PC-9 (cell line): ENCODE data around the gene GDPD5. TPM values are rescaled to one million over a fixed set of nuclear protein-coding genes. Genes with fewer than 3 reads are reported as not detected.

Experiments used
- BruUV-seq: library from RNA; stranded (reverse); fragments of 400-500 nt; replicated peaks from 2 replicates; lab custom pipeline; 2021; lab: Mats Ljungman, UMichigan
- CTCF ChIA-PET: fragments of 300-600 bp; sonication (Branson Sonifier 250); formaldehyde crosslinking; loops from one replicate; lab custom pipeline; 2022; ENCODE audit warnings: antibody characterized with exemption; lab: Charles Lee
- POLR2A ChIA-PET: fragments of 300-600 bp; sonication (Branson Sonifier 250); formaldehyde crosslinking; loops from one replicate; lab custom pipeline; 2022; ENCODE audit warnings: antibody characterized with exemption; ENCODE audit not compliant: unreplicated experiment; lab: Charles Lee
- DNase-seq, 2 experiments: peaks; one replicate each; pipeline versions ENCODE4 v3.0.0 to v3.0.0-alpha.2; 2015 to 2022; ENCODE audit warnings: mixed read lengths in 1 of 2
- H2AFZ ChIP-seq: fragments of 200-600 bp; sonication (generic); 2 replicates; pipeline ENCODE4 v1.8.1; 2017; ENCODE audit warnings: antibody characterized with exemption
- H3F3A ChIP-seq: fragments of 200-600 bp; sonication (generic); 2 replicates; pipeline ENCODE4 v1.8.1; 2017; ENCODE audit warnings: antibody characterized with exemption, mild to moderate bottlenecking, low read depth; ENCODE audit not compliant: insufficient read depth
- H3K27ac ChIP-seq: fragments of 200-600 bp; sonication (generic); 2 replicates; pipeline ENCODE4 v1.6.1; 2016; ENCODE audit warnings: mixed run types
- H3K27me3 ChIP-seq: fragments of 200-600 bp; sonication (generic); 2 replicates; pipeline ENCODE4 v1.6.1; 2016; ENCODE audit warnings: low read depth, mixed run types; ENCODE audit not compliant: insufficient read depth
- H3K36me3 ChIP-seq: fragments of 200-600 bp; sonication (generic); 2 replicates; pipeline ENCODE4 v1.6.1; 2016; ENCODE audit warnings: low read depth, mixed run types
- H3K4me1 ChIP-seq: fragments of 200-600 bp; sonication (generic); replicated peaks from 2 replicates; pipeline ENCODE4 v1.6.1; 2016; ENCODE audit warnings: mixed run types; ENCODE audit not compliant: insufficient read depth
- H3K4me2 ChIP-seq: fragments of 200-600 bp; sonication (generic); 2 replicates; pipeline ENCODE4 v1.6.1; 2017; ENCODE audit warnings: mixed run types
- H3K4me3 ChIP-seq: fragments of 200-600 bp; sonication (generic); 2 replicates; pipeline ENCODE4 v1.6.1; 2016; ENCODE audit warnings: mixed run types
- H3K79me2 ChIP-seq: fragments of 200-600 bp; sonication (generic); 2 replicates; pipeline ENCODE4 v1.6.1; 2017; ENCODE audit warnings: low read depth, mixed run types
- H3K9me2 ChIP-seq: fragments of 200-600 bp; sonication (generic); 2 replicates; pipeline ENCODE4 v1.8.1; 2017; ENCODE audit warnings: mild to moderate bottlenecking; ENCODE audit not compliant: insufficient read depth
- H3K9me3 ChIP-seq: fragments of 200-600 bp; sonication (generic); 2 replicates; pipeline ENCODE4 v1.8.1; 2016; ENCODE audit warnings: low read depth; ENCODE audit not compliant: insufficient read depth
- H4K20me1 ChIP-seq: fragments of 200-600 bp; sonication (generic); 2 replicates; pipeline ENCODE4 v1.8.1; 2017; ENCODE audit not compliant: insufficient read depth
- CTCF ChIP-seq: fragments of 200-600 bp; sonication (generic); conservative IDR thresholded peaks from 2 replicates; pipeline ENCODE4 v1.6.1; 2017; ENCODE audit warnings: mixed run types, antibody characterized with exemption, mild to moderate bottlenecking, moderate library complexity
- EZH2 ChIP-seq: fragments of 200-600 bp; sonication (generic); IDR thresholded peaks from 2 replicates; pipeline ENCODE4 v1.8.0; 2017; ENCODE audit warnings: antibody characterized with exemption, low read depth
- intact Hi-C: fragments of 100-400 bp; cut with micrococcal nuclease; formaldehyde crosslinking; loops from one replicate; pipeline ENCODE4 v1.10.0; 2022; ENCODE audit not compliant: unreplicated experiment
- total RNA-seq: library from RNA; stranded (reverse); gene quantifications from 2 replicates; pipeline ENCODE4 v1.2.3, GENCODE V29; 2021

GDPD5 gene
- total RNA-seq, 1 experiment from 2014 or later, result 7.9 TPM

- Histone ChIP-seq H3K4me3 (no peak overlapping the region), H3K36me3 (no peaks in the 10 kb centered on the region; the same call in 1 of the 2 replicates), H3K9me2 (no peaks in the 10 kb centered on the region), H3K9me3 (no peaks in the 10 kb centered on the region), H3K4me2 (no peak overlapping the region), H3K4me1 (peaks cover 30% of the 10 kb centered on the region), H2AFZ (no peak overlapping the region), H3K79me2 (no peaks in the 10 kb centered on the region), H3F3A (peaks cover 46% of the 10 kb centered on the region), H3K27me3 (no peaks in the 10 kb centered on the region), H3K27ac (no peak overlapping the region), H4K20me1 (no peaks in the 10 kb centered on the region)
- CTCF ChIA-PET, result interaction anchor here (0.6 kb wide), 1 partner anchor 41 kb away, joined by 3 read pairs; no protein-coding TSS in a partner anchor
- BruUV-seq, result no TSS peak
- POLR2A ChIA-PET, result no interaction called here
- TF ChIP-seq CTCF, result no peak; the same call in 1 of the 2 replicates
- TF ChIP-seq EZH2, result no peak
- no peak for DNase-seq
- intact Hi-C loops, result no loop called here
These were observed 100.3 kb downstream of the GDPD5 start for GRCh38 chr11:75425422-75425821.

- Histone ChIP-seq H3K9me2 (no peaks in the 10 kb centered on the region), H2AFZ (no peak overlapping the region), H3K79me2 (no peaks in the 10 kb centered on the region), H3K27ac (no peak overlapping the region), H3K27me3 (no peaks in the 10 kb centered on the region), H3F3A (peaks cover 42% of the 10 kb centered on the region), H3K4me1 (peaks cover 32% of the 10 kb centered on the region), H3K36me3 (no peaks in the 10 kb centered on the region; the same call in 1 of the 2 replicates), H3K4me3 (no peak overlapping the region), H4K20me1 (no peaks in the 10 kb centered on the region), H3K9me3 (no peaks in the 10 kb centered on the region), H3K4me2 (no peak overlapping the region)
- DNase-seq, result no peak
- TF ChIP-seq CTCF, result no peak
- no peak for TF ChIP-seq EZH2
- ChIA-PET POLR2A (no interaction called here), CTCF (interaction anchor here (0.7 kb wide), 1 partner anchor 445 kb away, joined by 16 read pairs; no protein-coding TSS in a partner anchor)
- BruUV-seq, result no TSS peak
- intact Hi-C loops, result no loop called here
These were observed 101.3 kb downstream of the GDPD5 start for GRCh38 chr11:75424396-75424795.

GRCh38 chr11:75423721-75424120, 102.0 kb downstream of the GDPD5 start:
- no peaks in the 10 kb centered on the region for H3K9me3 ChIP-seq
- ChIA-PET POLR2A (no interaction called here), CTCF (interaction anchor here (0.7 kb wide), 1 partner anchor 444 kb away, joined by 16 read pairs; no protein-coding TSS in a partner anchor)
- H3K4me3 ChIP-seq, result no peak overlapping the region
- intact Hi-C loops, result no loop called here
- peaks cover 29% of the 10 kb centered on the region for H3K4me1 ChIP-seq
- TF ChIP-seq CTCF, result no peak
- TF ChIP-seq EZH2, result no peak
- H3K27me3 ChIP-seq, result no peaks in the 10 kb centered on the region
- no peaks in the 10 kb centered on the region for H3K9me2 ChIP-seq
- H3K36me3 ChIP-seq, result no peaks in the 10 kb centered on the region; the same call in 1 of the 2 replicates
- H3K4me2 ChIP-seq, result no peak overlapping the region
- H3F3A ChIP-seq, result peaks cover 36% of the 10 kb centered on the region; the same call in 1 of the 2 replicates
- H3K79me2 ChIP-seq, result no peaks in the 10 kb centered on the region
- BruUV-seq, result no TSS peak
- DNase-seq, result no peak
- H4K20me1 ChIP-seq, result no peaks in the 10 kb centered on the region
- H3K27ac ChIP-seq, result no peak overlapping the region
- no peak overlapping the region for H2AFZ ChIP-seq
